Measurements from ENCODE around the gene MIS12.

The MIS12 gene

GRCh38 chr17:5531085-5531418 is 44.7 kb downstream of the MIS12 start:
- H2AFZ ChIP-seq (ENCODE audit: low read length): no peak overlapping the region
- H3K9me3 ChIP-seq (ENCODE audit: insufficient read depth, low read depth, low read length): no peaks in the 10 kb centered on the region
- H3K27me3 ChIP-seq (ENCODE audit: insufficient read depth, low read length, poor library complexity, severe bottlenecking): no peaks in the 10 kb centered on the region
- peaks cover 14% of the 10 kb centered on the region for H3K4me1 ChIP-seq (ENCODE audit: insufficient read depth, low read length, poor library complexity, severe bottlenecking)
- H3K4me2 ChIP-seq (ENCODE audit: low read depth, low read length, poor library complexity, severe bottlenecking): no peak overlapping the region
- TF ChIP-seq CTCF (conservative IDR thresholded peaks at IDR 0.05; ENCODE audit: low read length) (no peak), EZH2phosphoT487 (IDR thresholded peaks at IDR 0.05; ENCODE audit: borderline replicate concordance) (no peak)
- H3K79me2 ChIP-seq (ENCODE audit: insufficient read depth, low read length): no peaks in the 10 kb centered on the region
- no peaks in the 10 kb centered on the region for H3K36me3 ChIP-seq (ENCODE audit: insufficient read depth, low read length)
- H4K20me1 ChIP-seq (ENCODE audit: insufficient read depth, low read length, poor library complexity, severe bottlenecking): no peaks in the 10 kb centered on the region
- H3K9me2 ChIP-seq (replicated peaks; ENCODE audit: low read depth, low read length): no peaks in the 10 kb centered on the region
- no peak overlapping the region for H3K9ac ChIP-seq (ENCODE audit: low read depth, low read length, poor library complexity, severe bottlenecking)
- no peaks in the 10 kb centered on the region for H3F3A ChIP-seq (ENCODE audit: low read depth)
- H3K4me3 ChIP-seq (ENCODE audit: low read length, poor library complexity, severe bottlenecking): no peak overlapping the region

DNA sequence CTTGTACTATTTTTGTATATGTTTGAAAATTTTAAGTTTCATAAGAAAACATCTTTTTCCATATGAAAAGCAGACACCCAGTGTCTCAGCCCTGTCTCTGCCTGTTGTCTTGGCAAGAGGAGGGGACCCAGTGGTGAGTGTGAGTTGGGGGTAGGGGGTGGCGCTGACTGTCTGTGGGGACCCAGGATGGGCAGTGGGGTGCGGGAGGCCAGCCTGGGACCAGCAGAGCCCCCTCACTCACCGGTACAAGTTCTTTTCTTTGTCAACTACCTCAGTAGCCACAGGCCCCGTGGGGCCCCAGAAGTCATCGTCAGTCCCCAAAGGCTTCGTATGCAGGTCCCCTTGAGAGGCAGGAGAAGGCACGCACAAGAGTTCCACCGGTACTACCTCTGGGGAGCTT is 46.2 kb downstream of the MIS12 start:
- no peaks in the 10 kb centered on the region for H3F3A ChIP-seq (ENCODE audit: low read depth)
- H3K36me3 ChIP-seq (ENCODE audit: insufficient read depth, low read length): no peaks in the 10 kb centered on the region
- no peak for TF ChIP-seq CTCF (conservative IDR thresholded peaks at IDR 0.05; ENCODE audit: low read length)
- TF ChIP-seq EZH2phosphoT487 (IDR thresholded peaks at IDR 0.05; ENCODE audit: borderline replicate concordance): no peak

DNA sequence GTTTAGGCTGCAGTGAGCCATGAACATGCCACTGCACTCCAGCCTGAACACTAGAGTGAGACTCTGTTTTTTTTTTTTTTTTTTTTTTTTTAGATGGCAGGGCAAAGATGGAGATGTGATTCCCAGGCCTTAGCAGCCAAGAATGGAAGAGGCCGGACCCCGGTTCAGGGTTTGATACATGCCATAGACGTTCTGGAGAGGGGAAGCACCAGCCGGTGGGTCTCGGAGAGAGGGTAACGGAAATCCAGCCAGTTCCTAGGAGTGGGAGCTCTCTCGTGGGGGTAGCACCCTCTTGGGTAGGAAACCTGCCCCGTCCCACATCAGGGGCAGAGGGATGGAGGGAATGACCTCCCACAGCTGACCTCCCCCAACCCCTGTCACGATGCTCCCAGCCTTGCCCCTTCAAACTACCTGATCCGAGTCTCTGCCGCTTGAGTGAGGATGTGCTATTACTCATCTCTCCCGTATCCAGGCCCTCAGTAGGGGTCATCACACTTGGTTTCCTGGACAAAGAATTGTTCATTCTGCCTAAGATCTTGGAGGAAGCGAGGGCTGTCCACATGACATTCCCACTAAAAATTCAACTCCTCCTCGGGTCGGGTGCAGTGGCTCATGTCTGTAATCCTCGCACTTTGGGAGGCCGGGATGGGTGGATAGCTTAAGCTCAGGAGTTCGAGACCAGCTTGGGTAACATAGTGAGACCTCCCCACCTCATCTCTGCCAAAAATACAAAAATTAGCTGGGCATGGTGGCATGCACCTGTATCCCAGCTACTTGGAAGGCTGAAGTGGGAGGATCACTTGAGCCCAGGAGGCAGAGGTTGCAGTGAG is 47.3 kb downstream of the MIS12 start:
- Histone ChIP-seq H3K9ac (ENCODE audit: low read depth, low read length, poor library complexity, severe bottlenecking) (no peak overlapping the region), H3K4me1 (ENCODE audit: insufficient read depth, low read length, poor library complexity, severe bottlenecking) (no peaks in the 10 kb centered on the region), H3K79me2 (ENCODE audit: insufficient read depth, low read length) (no peaks in the 10 kb centered on the region), H3K27me3 (ENCODE audit: insufficient read depth, low read length, poor library complexity, severe bottlenecking) (no peaks in the 10 kb centered on the region), H3K36me3 (ENCODE audit: insufficient read depth, low read length) (no peaks in the 10 kb centered on the region), H3K4me2 (ENCODE audit: low read depth, low read length, poor library complexity, severe bottlenecking) (no peak overlapping the region), H3K9me3 (ENCODE audit: insufficient read depth, low read depth, low read length) (no peaks in the 10 kb centered on the region), H2AFZ (ENCODE audit: low read length) (no peak overlapping the region), H3F3A (ENCODE audit: low read depth) (no peaks in the 10 kb centered on the region), H3K4me3 (ENCODE audit: low read length, poor library complexity, severe bottlenecking) (no peak overlapping the region), H4K20me1 (ENCODE audit: insufficient read depth, low read length, poor library complexity, severe bottlenecking) (no peaks in the 10 kb centered on the region), H3K9me2 (replicated peaks; ENCODE audit: low read depth, low read length) (no peaks in the 10 kb centered on the region)
- TF ChIP-seq CTCF (conservative IDR thresholded peaks at IDR 0.05; ENCODE audit: low read length): no peak
- TF ChIP-seq EZH2phosphoT487 (IDR thresholded peaks at IDR 0.05; ENCODE audit: borderline replicate concordance): no peak

More for the DNA sequence above, 46.2 kb downstream of the MIS12 start:
- H4K20me1 ChIP-seq (ENCODE audit: insufficient read depth, low read length, poor library complexity, severe bottlenecking): no peaks in the 10 kb centered on the region
- no peaks in the 10 kb centered on the region for H3K27me3 ChIP-seq (ENCODE audit: insufficient read depth, low read length, poor library complexity, severe bottlenecking)
- no peaks in the 10 kb centered on the region for H3K9me2 ChIP-seq (replicated peaks; ENCODE audit: low read depth, low read length)
- no peak overlapping the region for H3K4me2 ChIP-seq (ENCODE audit: low read depth, low read length, poor library complexity, severe bottlenecking)
- H3K79me2 ChIP-seq (ENCODE audit: insufficient read depth, low read length): no peaks in the 10 kb centered on the region
- no peak overlapping the region for H3K9ac ChIP-seq (ENCODE audit: low read depth, low read length, poor library complexity, severe bottlenecking)
- no peaks in the 10 kb centered on the region for H3K4me1 ChIP-seq (ENCODE audit: insufficient read depth, low read length, poor library complexity, severe bottlenecking)
- H2AFZ ChIP-seq (ENCODE audit: low read length): no peak overlapping the region
- H3K9me3 ChIP-seq (ENCODE audit: insufficient read depth, low read depth, low read length): no peaks in the 10 kb centered on the region
- no peak overlapping the region for H3K4me3 ChIP-seq (ENCODE audit: low read length, poor library complexity, severe bottlenecking)

Measured in Loucy (cell line).